ENCODE results near the gene CFAP97. TPM values are rescaled to one million over a fixed set of nuclear protein-coding genes. Genes with fewer than 3 reads are reported as not detected.

CFAP97 gene
- total RNA-seq, 4 donors from 2014 or later, result 6.5 to 14.1 (median 10.8) TPM

DNA sequence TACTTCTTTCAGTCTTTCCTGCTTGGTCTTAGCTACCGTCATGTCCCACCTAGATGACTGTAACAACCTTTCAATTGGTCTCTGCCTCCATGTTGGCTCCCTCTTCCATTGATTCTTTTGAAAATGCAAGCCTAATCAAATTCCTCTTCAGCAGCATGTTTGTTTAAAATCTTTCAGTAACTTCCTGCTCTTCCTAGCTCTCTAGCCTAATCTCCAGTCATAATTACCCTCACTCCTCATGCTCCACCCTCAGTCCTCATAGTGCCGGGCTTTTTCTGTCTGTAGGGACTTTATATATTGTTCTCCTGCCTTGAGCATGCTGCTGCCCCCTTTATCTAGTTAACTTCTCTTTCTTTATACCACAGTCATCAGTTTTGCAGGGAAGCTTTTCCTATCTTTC is 17.7 kb upstream of the CFAP97 start:
- ATAC-seq (no peak), DNase-seq (no peak)
- Histone ChIP-seq H3K27me3 (no peaks in the 10 kb centered on the region), H3K4me1 (peaks cover 14 to 20% of the 10 kb centered on the region in 2 donors), H3K9me3 (no peaks in the 10 kb centered on the region), H3K27ac (no peak overlapping the region), H3K4me3 (no peak overlapping the region), H3K36me3 (no peaks in the 10 kb centered on the region)
- TF ChIP-seq CTCF (IDR thresholded peaks at IDR 0.05 in 4 of 5, conservative IDR thresholded peaks at IDR 0.05 in 1 of 5), result no peak
- no peak for TF ChIP-seq POLR2A (IDR thresholded peaks at IDR 0.05)
- in situ Hi-C loops (cut with MboI; ENCODE audit: low sequenced_read_pairs in 4 of 4), result loop anchor here in 2 of 4 donors (25.0 kb wide), 2 partner anchors 166 to 391 kb away; partner anchors contain the start of genes ANKRD37 (in 1 of the 2) and LRP2BP (in 1 of the 2)
- intact Hi-C loops (cut with DNase I; ENCODE audit: low total_unique reads), result no loop called here

GRCh38 chr4:185219551-185220344 is 15.9 kb upstream of the CFAP97 start:
- intact Hi-C loops (cut with DNase I; ENCODE audit: low total_unique reads), result loop anchor here (10.0 kb wide), 1 partner anchor 85 kb away; no protein-coding TSS in a partner anchor
- in situ Hi-C loops (cut with MboI; ENCODE audit: low sequenced_read_pairs in 4 of 4), result loop anchor here in 2 of 4 donors (25.0 kb wide), 2 partner anchors 168 to 393 kb away; partner anchors contain the start of genes ANKRD37 (in 1 of the 2) and LRP2BP (in 1 of the 2)
- Histone ChIP-seq H3K36me3 (no peaks in the 10 kb centered on the region), H3K27ac (no peak overlapping the region), H3K9me3 (no peaks in the 10 kb centered on the region), H3K4me3 (no peak overlapping the region), H3K27me3 (no peaks in the 10 kb centered on the region), H3K4me1 (peaks cover 14 to 20% of the 10 kb centered on the region in 2 donors)
- TF ChIP-seq POLR2A (IDR thresholded peaks at IDR 0.05) (no peak), CTCF (IDR thresholded peaks at IDR 0.05 in 4 of 5, conservative IDR thresholded peaks at IDR 0.05 in 1 of 5) (no peak)
- ATAC-seq, result peak in 1 of 2 donors; percentile 19
- DNase-seq, result peak in 1 of 2 donors; percentile 36

DNA sequence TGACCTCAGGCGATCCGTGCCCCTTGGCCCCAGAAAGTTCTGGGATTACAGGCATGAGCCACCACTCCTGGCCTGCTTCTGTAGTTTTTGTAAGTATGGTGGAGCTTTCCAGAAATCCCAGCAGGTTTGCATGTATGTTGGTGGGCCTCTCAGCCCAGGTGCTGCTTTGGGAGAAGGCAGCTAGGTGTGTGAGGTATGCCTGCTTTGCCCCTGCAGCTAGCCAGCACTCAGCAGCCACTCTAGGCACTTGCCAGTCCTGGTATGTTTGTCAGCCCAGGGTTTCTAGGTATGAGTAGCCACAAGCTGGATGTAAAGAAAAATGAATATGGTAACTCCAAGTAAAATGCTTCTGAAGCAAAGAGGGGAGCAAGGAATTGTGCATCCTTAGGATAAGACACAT is 14.5 kb upstream of the CFAP97 start:
- H3K36me3 ChIP-seq, result no peaks in the 10 kb centered on the region
- intact Hi-C loops (cut with DNase I; ENCODE audit: low total_unique reads), result loop anchor here (10.0 kb wide), 1 partner anchor 86 kb away; no protein-coding TSS in a partner anchor
- no peaks in the 10 kb centered on the region for H3K9me3 ChIP-seq
- DNase-seq, result no peak
- no peaks in the 10 kb centered on the region for H3K27me3 ChIP-seq
- no peak for ATAC-seq
- H3K27ac ChIP-seq, result no peak overlapping the region
- in situ Hi-C loops (cut with MboI; ENCODE audit: low sequenced_read_pairs in 4 of 4), result loop anchor here in 2 of 4 donors (25.0 kb wide), 2 partner anchors 169 to 394 kb away; partner anchors contain the start of genes ANKRD37 (in 1 of the 2) and LRP2BP (in 1 of the 2)
- H3K4me1 ChIP-seq, result peaks cover 14 to 20% of the 10 kb centered on the region in 2 donors
- no peak overlapping the region for H3K4me3 ChIP-seq
- TF ChIP-seq CTCF (IDR thresholded peaks at IDR 0.05 in 4 of 5, conservative IDR thresholded peaks at IDR 0.05 in 1 of 5), result no peak
- no peak for TF ChIP-seq POLR2A (IDR thresholded peaks at IDR 0.05)

GRCh38 chr4:185217408-185217975 is 13.7 kb upstream of the CFAP97 start:
- DNase-seq, result no peak
- no peak for ATAC-seq
- Histone ChIP-seq H3K27me3 (no peaks in the 10 kb centered on the region), H3K4me1 (peaks cover 14 to 20% of the 10 kb centered on the region in 2 donors), H3K4me3 (no peak overlapping the region), H3K36me3 (no peaks in the 10 kb centered on the region), H3K27ac (peak overlapping the region in 1 of 4 donors; percentile 14), H3K9me3 (no peaks in the 10 kb centered on the region)
- intact Hi-C loops (cut with DNase I; ENCODE audit: low total_unique reads), result loop anchor here (1.0 to 10.0 kb wide), 2 partner anchors 34 to 87 kb away; no protein-coding TSS in a partner anchor
- in situ Hi-C loops (cut with MboI; ENCODE audit: low sequenced_read_pairs in 4 of 4), result loop anchor here in 2 of 4 donors (25.0 kb wide), 2 partner anchors 170 to 395 kb away; partner anchors contain the start of genes ANKRD37 (in 1 of the 2) and LRP2BP (in 1 of the 2)
- TF ChIP-seq CTCF (IDR thresholded peaks at IDR 0.05 in 4 of 5, conservative IDR thresholded peaks at IDR 0.05 in 1 of 5), result no peak
- TF ChIP-seq POLR2A (IDR thresholded peaks at IDR 0.05), result no peak
